DND-41 (cell line): Measurements from ENCODE around the gene NEBL.

ENCODE experiments used
- EZH2 ChIP-seq: IDR thresholded peaks from 3 replicates; pipeline ENCODE4 v1.6.1; 2012; ENCODE audit warnings: borderline replicate concordance, low read depth, mild to moderate bottlenecking, moderate library complexity, low read length, inconsistent platforms; ENCODE audit not compliant: severe bottlenecking
- TF ChIP-seq, protein P1 (sequence below): IDR thresholded peaks from 2 replicates; pipeline ENCODE4 v1.5.1; 2012; ENCODE audit warnings: borderline replicate concordance, low read length, moderate library complexity, mild to moderate bottlenecking; ENCODE audit not compliant: poor library complexity, severe bottlenecking; ENCODE audit errors: extremely low read depth

DNA sequence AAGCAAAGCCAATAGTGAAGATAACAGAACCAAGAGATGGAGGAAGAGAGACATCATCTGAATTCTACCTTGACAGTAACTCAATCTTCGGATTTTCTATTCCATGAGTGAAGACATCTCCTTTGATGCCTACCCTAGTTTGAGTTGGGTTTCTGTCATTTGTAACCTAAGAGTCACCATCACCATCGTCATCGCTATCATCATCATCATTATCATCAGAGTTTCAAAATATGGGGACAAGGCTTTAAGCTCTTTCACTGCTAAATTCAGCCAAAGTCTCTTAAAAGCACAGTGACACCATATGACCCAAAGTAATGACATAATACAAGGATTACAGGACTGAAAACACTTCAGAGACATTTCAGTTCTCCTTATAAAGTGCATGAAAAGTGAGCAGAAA lies 57.2 kb downstream of the NEBL start:
- TF ChIP-seq EZH2: no peak
- TF ChIP-seq, protein P1, sequence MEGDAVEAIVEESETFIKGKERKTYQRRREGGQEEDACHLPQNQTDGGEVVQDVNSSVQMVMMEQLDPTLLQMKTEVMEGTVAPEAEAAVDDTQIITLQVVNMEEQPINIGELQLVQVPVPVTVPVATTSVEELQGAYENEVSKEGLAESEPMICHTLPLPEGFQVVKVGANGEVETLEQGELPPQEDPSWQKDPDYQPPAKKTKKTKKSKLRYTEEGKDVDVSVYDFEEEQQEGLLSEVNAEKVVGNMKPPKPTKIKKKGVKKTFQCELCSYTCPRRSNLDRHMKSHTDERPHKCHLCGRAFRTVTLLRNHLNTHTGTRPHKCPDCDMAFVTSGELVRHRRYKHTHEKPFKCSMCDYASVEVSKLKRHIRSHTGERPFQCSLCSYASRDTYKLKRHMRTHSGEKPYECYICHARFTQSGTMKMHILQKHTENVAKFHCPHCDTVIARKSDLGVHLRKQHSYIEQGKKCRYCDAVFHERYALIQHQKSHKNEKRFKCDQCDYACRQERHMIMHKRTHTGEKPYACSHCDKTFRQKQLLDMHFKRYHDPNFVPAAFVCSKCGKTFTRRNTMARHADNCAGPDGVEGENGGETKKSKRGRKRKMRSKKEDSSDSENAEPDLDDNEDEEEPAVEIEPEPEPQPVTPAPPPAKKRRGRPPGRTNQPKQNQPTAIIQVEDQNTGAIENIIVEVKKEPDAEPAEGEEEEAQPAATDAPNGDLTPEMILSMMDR: no peak
